ENCODE data around the gene FMO1. TPM values are rescaled to one million over a fixed set of nuclear protein-coding genes. Genes with fewer than 3 reads are reported as not detected.

FMO1 gene
- total RNA-seq, 2 experiments from 2014 or later: 0.34 to 0.38 TPM

DNA sequence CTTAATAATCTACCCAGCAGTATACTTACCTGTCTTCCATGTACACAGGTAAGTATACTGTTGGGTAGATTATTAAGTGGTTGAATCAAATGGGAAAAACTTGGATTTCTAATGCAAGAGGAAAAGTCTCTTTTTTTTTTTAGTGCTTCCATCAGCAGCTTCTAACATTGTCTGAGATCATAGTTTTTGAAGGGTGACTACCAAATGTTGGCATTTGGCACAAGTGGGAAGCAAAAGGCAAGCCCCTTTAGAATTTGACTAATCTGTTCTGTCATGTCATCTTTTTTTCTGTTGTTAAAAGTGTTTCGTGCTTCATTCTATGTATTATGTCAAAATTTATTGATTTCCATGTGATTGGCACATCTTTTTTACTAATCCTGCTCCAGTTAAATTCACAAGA lies 547 bp downstream of the FMO1 start:
- DNase-seq (ENCODE audit: low spot score): no peak
- Histone ChIP-seq H3K9me3 (ENCODE audit: low read length) (no peaks in the 10 kb centered on the region), H3K36me3 (ENCODE audit: insufficient read depth, low read length) (peaks cover 12% of the 10 kb centered on the region), H3K4me2 (ENCODE audit: low read length) (no peak overlapping the region), H3K4me3 (ENCODE audit: low read depth, low read length, poor library complexity, severe bottlenecking) (no peak overlapping the region), H3K4me1 (ENCODE audit: insufficient read depth, low read length, poor library complexity, severe bottlenecking) (peaks cover 42% of the 10 kb centered on the region), H3K9me2 (ENCODE audit: insufficient read depth, low read length) (no peaks in the 10 kb centered on the region), H4K20me1 (ENCODE audit: insufficient read depth, low read length) (no peaks in the 10 kb centered on the region), H2AFZ (ENCODE audit: low read length) (no peak overlapping the region), H3K79me2 (ENCODE audit: insufficient read depth, low read depth, low read length) (peaks cover 13% of the 10 kb centered on the region; the same call in 1 of the 2 replicates), H3K27ac (ENCODE audit: low read depth, low read length, poor library complexity, severe bottlenecking) (no peak overlapping the region)
- POLR2A ChIA-PET: interaction anchor here (1.0 to 4.8 kb wide), 2 partner anchors 64 to 242 kb away, joined by 3 to 28 read pairs; partner anchors contain the start of gene FMO4
- BruUV-seq (replicated peaks): no TSS peak
- CTCF ChIA-PET (ENCODE audit: unreplicated experiment): no interaction called here
- TF ChIP-seq EZH2phosphoT487 (IDR thresholded peaks at IDR 0.05; ENCODE audit: borderline replicate concordance, low read depth, low read length): no peak
- TF ChIP-seq, protein P1, sequence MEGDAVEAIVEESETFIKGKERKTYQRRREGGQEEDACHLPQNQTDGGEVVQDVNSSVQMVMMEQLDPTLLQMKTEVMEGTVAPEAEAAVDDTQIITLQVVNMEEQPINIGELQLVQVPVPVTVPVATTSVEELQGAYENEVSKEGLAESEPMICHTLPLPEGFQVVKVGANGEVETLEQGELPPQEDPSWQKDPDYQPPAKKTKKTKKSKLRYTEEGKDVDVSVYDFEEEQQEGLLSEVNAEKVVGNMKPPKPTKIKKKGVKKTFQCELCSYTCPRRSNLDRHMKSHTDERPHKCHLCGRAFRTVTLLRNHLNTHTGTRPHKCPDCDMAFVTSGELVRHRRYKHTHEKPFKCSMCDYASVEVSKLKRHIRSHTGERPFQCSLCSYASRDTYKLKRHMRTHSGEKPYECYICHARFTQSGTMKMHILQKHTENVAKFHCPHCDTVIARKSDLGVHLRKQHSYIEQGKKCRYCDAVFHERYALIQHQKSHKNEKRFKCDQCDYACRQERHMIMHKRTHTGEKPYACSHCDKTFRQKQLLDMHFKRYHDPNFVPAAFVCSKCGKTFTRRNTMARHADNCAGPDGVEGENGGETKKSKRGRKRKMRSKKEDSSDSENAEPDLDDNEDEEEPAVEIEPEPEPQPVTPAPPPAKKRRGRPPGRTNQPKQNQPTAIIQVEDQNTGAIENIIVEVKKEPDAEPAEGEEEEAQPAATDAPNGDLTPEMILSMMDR (conservative IDR thresholded peaks at IDR 0.05; ENCODE audit: low read length): no peak
- intact Hi-C loops (cut with micrococcal nuclease; ENCODE audit: unreplicated experiment): no loop called here

DNA sequence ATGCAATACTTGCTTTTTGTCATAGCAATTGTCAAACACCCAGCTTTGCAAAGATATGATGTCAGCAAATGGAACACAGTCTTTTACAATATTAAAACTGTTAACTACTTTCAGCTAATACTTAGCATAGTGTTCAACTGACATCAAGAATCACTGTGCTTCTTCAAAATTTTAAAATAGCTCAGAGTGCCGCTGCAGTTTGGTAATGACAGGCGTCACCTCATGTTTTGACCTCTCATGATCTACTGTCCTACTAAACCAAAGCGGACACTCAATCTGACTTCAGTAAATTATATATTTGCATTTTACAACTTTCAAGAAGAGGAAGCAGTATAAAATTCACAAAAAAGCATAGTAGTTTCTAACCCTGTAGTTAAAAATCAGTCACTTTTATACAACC lies 2.0 kb downstream of the FMO1 start:
- H2AFZ ChIP-seq (ENCODE audit: low read length): peak overlapping the region; percentile 5; the same call in 1 of the 2 replicates
- intact Hi-C loops (cut with micrococcal nuclease; ENCODE audit: unreplicated experiment): loop anchor here (5.0 kb wide), 3 partner anchors 237 to 718 kb away; partner anchors contain the start of genes GORAB, PRRC2C and VAMP4
- peaks cover 10% of the 10 kb centered on the region for H3K36me3 ChIP-seq (ENCODE audit: insufficient read depth, low read length)
- H3K9me2 ChIP-seq (ENCODE audit: insufficient read depth, low read length): no peaks in the 10 kb centered on the region
- H3K4me3 ChIP-seq (ENCODE audit: low read depth, low read length, poor library complexity, severe bottlenecking): peak overlapping the region; percentile 76
- DNase-seq (ENCODE audit: low spot score): peak; percentile 17
- H3K9me3 ChIP-seq (ENCODE audit: low read length): no peaks in the 10 kb centered on the region
- H4K20me1 ChIP-seq (ENCODE audit: insufficient read depth, low read length): no peaks in the 10 kb centered on the region
- ChIA-PET POLR2A (interaction anchor here (0.6 to 5.6 kb wide), 11 partner anchors 9 to 88 kb away, joined by 3 to 40 read pairs (median 3); partner anchors contain the start of gene FMO4), CTCF (ENCODE audit: unreplicated experiment) (interaction anchor here (1.2 to 2.3 kb wide), 2 partner anchors 11 to 63 kb away, joined by 3 to 10 read pairs; partner anchors contain the start of gene FMO4)
- peaks cover 51% of the 10 kb centered on the region for H3K4me1 ChIP-seq (ENCODE audit: insufficient read depth, low read length, poor library complexity, severe bottlenecking)
- peaks cover 13% of the 10 kb centered on the region; the same call in 1 of the 2 replicates for H3K79me2 ChIP-seq (ENCODE audit: insufficient read depth, low read depth, low read length)
- TF ChIP-seq EZH2phosphoT487 (IDR thresholded peaks at IDR 0.05; ENCODE audit: borderline replicate concordance, low read depth, low read length): no peak
- TF ChIP-seq, protein P1 (conservative IDR thresholded peaks at IDR 0.05; ENCODE audit: low read length): no peak
- BruUV-seq (replicated peaks): no TSS peak
- H3K4me2 ChIP-seq (ENCODE audit: low read length): peak overlapping the region; percentile 87
- H3K27ac ChIP-seq (ENCODE audit: low read depth, low read length, poor library complexity, severe bottlenecking): no peak overlapping the region
